GM11168 (cell line): Measurements from ENCODE around the gene SELENOT.

Source experiments
- in situ Hi-C: fragments of 300-500 bp; cut with MboI; formaldehyde crosslinking; loops from one replicate; pipeline ENCODE4 v1.12.0; 2022; ENCODE audit warnings: low sequenced_read_pairs; ENCODE audit not compliant: unreplicated experiment

The SELENOT gene

DNA sequence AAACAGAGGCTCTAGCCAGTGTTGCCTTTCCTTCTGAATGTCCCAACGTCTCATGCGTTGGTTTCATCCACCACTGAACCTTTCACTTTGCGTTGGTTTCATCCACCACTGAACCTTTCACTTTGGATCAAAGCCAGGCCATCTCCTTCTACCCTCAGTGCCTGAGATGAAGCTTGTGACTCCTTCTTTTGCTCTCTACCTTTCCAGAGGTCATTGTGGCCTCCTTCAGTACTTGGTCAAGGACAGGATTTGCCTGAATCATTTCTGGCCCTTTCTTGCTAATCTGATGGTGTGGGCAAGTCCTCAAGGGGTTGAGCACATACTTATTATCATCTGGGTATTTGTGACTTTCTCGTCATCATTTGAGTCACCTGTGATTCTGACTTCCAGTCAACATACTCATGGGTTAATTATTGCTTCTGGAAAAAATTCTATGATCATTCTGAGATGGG is 50.0 kb downstream of the SELENOT start:
- in situ Hi-C loops = no loop called here

DNA sequence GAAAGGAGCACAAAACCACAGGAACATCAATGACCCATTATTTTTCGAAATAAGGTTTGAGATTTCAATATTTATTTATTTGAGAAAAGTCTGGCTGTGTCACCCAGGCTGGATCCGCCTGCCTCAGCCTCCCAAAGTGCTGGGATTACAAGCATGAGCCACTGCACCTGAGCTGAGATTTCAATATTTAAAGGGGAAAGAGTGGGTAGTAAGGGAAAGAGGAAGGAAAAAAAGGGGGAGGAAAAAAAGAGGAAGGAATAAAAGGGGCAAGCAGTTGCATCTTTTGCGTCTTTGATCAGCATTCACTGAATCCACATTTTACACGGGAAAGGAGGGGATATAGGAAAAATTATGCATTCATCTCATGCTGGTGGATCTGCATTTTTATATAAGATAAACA is 53.2 kb downstream of the SELENOT start:
- in situ Hi-C loops = no loop called here

DNA sequence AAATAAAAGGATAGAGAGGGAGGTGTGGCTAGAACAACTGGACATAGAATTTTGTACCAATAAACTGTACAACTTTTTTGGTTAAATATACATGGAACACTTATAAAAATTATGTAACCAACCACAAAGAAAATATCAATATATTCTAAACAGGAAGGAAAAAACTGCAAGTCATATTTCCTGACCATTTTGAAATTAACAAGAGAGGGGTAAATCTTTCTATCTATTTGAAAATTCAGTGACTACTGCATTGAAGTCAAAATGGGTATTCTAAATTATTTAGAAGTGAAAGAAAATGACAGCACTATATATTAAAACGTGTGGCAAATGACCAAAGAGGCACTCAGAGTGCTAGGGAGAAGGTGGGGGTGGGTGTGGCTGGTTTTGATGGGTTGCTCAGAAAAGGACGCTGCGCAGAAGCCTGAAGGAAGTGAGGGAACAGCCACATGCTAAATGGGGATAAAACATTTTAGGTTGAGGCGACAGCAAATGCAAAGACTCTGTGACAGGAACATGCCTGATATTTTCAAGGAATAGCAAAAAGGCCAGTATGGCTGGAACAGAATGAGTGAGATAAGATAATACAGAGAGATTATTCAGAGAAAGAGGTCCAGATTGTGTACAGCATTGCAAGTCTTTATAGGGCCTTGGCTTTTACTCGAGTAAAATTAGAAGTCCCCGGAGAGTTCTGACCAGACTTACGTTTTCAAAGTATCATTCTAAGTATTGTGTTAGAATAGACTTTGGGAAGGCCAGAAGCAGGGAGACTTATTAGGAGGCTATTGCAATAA is 59.5 kb downstream of the SELENOT start:
- in situ Hi-C loops = no loop called here

DNA sequence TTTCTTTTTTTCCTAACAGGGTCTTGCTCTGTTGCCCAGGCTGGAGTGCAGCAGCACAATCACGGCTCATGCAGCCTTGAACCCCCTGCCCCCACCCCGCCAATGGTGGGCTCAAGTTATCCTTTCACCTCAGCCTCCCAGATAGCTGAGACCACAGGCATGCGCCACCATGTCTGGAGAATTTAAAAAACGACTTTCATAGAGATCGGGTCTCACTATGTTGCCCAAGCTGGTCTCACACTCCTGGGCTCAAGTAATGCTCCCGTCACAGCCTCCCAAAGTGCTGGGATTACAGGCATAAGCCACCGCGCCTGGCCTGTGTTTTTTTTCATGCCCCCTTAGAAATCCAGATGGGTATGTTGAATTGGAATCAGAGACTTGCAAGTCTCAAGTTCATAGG is 60.3 kb downstream of the SELENOT start:
- in situ Hi-C loops = no loop called here

DNA sequence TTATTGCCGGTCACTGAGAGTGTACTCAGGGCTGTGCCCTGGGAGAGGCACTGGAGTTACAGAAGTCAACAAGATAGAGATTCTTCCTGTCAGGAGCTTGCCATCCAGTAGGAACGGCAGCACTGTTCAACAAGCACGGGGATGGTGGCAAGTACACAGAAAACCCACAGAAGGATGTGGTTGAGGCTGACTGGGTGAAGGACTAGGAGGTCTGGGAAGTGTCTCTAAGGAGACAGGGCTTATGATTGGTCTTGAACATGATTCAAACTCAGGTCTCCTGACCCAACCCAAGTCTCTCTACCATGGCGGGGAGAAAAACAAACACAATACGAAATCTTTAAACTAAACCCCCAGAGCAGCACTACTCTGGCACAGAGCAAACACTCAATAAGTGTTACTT is 63.0 kb downstream of the SELENOT start:
- in situ Hi-C loops = no loop called here

DNA sequence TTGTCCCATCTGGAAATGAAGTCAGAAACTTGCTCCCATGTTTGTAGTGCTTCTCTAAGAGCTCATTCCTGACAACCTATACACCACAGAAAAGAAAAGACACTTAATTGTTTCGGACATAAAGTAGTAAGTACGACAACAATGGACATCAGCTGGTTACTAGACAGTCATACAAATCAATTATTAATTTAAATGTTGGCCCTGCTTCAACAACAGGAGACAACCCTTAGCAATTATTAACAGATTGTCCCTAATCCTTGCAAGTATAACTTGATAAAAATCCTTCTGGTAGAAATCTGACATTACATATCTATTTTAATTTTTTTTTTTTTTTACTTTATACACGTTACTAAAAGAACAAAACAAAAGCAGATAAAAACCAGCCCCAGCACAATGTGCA is 70.8 kb downstream of the SELENOT start:
- in situ Hi-C loops = no loop called here

DNA sequence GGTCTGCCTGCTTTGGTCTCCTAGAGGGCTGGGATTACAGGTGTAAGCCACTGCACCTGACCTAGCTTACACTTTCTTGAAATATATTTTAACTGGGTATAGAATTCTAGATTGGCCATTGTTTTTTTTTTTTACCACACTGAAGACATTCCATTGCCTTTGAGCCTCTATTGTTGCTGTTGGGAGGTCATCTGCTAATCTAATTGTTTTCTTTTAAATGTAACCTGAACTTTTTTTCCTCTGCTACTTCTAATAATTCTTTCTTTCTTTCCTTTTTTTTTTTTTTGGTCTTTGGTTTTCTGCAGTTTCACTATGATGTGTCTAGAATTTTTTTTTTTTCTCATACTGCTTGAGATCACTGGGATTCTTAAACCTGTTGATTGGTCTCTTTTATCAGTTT is 72.5 kb downstream of the SELENOT start:
- in situ Hi-C loops = no loop called here
